SH-SY5Y (cell line): ENCODE data around the gene SELENOO.

Source experiments
- GATA2 ChIP-seq: IDR thresholded peaks from 2 replicates; pipeline ENCODE4 v1.6.1; 2011; ENCODE audit warnings: mild to moderate bottlenecking, low read depth, low read length
- GATA3 ChIP-seq: IDR thresholded peaks from 2 replicates; pipeline ENCODE4 v1.6.1; 2011; ENCODE audit warnings: low read depth, mild to moderate bottlenecking, low read length, moderate library complexity

DNA sequence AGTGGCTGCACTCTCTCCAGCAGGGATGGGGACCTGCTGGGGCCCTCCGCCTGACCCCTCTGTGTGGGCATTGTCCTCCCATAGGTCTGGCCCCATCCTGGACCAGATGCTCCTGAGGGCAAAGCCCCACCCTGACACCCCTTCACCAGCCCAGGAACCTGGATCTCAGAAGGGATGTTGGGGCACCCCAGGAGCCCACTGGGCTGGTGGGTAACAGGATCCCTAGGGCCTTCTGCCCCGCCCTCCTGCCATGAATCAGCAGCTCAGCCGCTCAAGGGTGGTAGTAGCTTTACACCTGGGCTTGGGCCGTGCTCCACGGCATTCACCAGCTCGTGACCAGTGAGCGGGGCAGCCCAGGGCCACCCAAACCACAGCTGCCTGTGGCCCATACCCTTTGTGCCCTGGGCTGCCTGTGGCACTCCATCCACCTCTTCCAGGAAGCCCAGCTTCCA is 61.7 kb downstream of the SELENOO start:
- no peak for TF ChIP-seq GATA2
- no peak for TF ChIP-seq GATA3
